Peyer's patch (tissue), 4 donors: ENCODE measurements around the gene TEX264.
A peak's percentile ranks its signal among the peaks of the same experiment; 100 is the strongest.

Source experiments
- CTCF ChIP-seq, 6 experiments: fragments of 450-650 bp in 4 of 6; fragments of 200-600 bp in 2 of 6; sonication (generic) in 1 of 6; IDR thresholded peaks; one replicate each; pipeline ENCODE4 v1.5.1; 2017 to 2019; ENCODE audit warnings: antibody characterized with exemption in 6 of 6, mild to moderate bottlenecking in 3 of 6, moderate library complexity in 1 of 6
- POLR2A ChIP-seq, 2 donors: fragments of 450-650 bp; IDR thresholded peaks; one replicate each; pipeline ENCODE4 v1.5.1; 2017; ENCODE audit warnings: antibody characterized with exemption in 2 of 2, mild to moderate bottlenecking in 2 of 2, moderate library complexity in 2 of 2

- TF ChIP-seq CTCF (IDR thresholded peaks at IDR 0.05): peak in 4 of 6 experiments; percentile 38 to 75 (median 70)
- TF ChIP-seq POLR2A (IDR thresholded peaks at IDR 0.05): no peak
These were observed 33.0 kb upstream of the TEX264 start for GRCh38 chr3:51637941-51638471.
